ENCODE data around the gene METTL22.

The METTL22 gene

DNA sequence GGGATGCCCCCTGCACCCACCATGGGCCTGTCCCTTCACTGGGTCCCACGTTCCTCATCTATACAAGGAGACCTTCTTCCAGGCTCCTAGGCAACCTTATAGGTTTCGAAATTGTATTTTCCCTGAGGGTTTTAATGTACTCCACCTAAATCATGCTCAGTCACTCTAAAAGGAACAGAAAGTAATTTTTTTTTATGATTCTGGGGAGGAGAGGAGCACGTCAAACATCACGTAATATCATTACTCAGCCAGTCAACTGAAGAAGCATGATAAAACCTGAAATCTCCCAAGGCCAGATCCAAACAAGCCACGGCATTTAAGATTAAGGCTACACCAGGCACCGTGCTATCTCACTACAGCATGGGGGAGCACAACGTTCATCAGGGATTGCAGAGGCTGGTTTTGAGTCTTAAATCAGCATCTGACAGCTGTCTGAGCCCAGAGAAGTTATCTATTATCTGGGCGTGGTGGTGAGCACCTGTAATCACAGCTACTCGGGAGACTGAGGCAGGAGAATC is 27.3 kb upstream of the METTL22 start:
- DNase-seq = no peak

DNA sequence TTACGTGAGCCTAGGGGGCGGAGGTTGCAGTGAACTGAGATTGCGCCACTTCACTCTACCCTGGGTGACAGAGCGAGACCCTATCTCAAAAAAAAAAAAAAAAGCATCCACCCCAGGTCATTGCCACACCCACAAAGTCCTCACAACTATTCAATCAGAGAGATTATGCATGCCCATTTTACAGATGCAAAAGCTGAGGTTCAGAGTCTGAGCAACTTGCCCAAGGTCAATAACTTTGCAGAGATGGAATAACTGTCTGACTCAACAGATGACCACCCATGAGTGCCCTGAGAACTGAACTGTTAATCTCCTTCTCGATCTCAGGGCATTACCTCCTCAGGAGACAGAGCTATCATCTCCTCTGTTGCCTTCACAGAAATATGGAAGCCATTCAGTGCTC is 25.7 kb upstream of the METTL22 start:
- no peak for DNase-seq

DNA sequence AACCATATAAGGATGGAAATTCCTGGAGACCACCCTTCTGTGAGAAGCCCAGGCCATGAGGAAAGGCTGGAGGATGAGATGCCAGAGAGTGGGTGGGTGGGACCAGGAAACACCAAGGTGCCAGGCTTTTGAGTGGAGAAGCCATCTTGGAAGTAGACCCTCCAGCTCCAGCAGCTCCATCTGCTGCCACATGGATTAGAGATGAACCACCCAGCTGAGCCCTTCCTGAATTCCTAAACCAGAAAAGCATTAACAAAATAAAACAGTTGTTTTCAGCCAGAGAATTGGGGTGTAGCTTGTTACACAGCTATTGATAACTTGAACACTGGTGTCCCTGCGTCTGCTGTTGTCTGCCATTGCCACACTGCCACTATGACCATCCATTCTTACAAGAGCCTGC is 24.9 kb upstream of the METTL22 start:
- DNase-seq = no peak

DNA sequence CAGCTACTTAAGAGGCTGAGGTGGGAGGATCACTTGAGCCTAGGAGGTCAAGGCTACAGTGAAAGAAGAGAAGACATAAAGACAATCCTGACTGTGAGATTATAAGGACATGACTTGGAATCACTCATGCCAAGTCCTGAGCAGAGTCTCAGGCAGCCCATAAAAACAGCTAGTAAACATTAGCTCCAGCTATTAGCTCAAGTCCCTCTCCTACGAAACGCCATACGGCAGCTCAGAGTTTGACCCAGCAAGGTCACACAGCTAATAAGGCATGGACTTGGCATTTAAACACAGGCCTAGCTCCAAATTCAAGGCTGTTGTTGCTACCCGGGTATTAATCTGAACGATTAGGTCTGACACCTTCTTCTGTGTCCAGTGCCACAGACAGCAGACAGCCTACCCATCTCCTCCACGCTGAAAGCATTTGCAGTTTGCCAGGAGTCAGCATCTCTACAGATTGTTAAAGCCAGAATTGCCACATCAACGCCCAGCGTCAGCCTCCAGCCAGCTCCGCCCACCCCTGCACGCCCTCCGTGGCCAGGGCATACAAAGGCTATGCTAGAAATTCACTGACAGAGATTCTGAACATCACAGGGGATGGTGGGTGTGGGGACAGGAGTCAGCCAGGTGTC is 21.2 kb upstream of the METTL22 start:
- DNase-seq = no peak

GRCh38 chr16:8605554-8605953 is 15.9 kb upstream of the METTL22 start:
- no peak for DNase-seq

- DNase-seq = no peak
These were observed 14.3 kb upstream of the METTL22 start for GRCh38 chr16:8607214-8607613.

DNA sequence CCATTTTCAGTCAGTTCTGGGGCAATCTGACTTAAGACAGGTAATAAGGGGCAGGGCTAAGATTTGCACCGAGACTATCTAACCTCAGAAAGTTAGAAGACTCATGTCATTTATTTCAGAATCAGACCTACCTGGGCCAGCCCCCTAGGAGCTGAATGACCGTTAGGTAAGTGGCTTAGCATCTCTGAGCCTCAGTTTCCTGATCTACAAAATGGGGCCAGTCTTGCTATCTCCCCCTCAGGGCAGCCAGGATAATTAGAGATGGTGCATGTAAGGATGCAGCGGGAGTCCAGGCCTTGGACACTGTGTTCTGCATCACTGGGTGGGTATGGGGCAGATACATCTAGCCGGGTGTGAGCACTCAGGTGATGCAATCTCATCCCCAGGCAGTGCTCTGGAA is 10.4 kb upstream of the METTL22 start:
- DNase-seq = no peak

- peak; percentile 54 for DNase-seq
These were observed 9.5 kb upstream of the METTL22 start for GRCh38 chr16:8611886-8612600.

DNA sequence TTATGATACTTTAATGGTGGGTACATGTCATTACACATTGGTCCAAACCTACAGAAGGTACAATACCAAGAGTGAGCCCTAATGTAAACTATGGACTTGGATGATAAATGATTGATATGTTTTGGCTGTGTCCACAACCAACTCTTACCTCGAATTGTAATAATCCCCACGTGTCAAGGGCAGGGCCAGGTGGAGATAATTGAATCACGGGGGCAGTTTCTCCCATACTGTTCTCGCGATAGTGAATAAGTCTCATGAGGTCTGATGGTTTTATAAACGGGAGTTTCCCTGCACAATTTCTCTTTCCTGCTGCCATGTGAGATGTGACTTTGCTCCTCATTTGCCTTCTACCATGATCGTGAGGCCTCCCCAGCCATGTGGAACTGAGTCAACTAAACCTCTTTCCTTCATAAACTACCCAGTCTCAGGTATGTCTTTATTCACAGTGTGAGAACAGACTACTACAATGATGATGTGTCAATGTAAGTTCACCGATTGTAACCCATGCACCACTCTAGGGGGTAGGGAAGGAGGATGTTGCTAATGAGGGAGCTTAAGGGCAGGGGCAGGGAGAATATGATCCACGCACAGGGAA is 7.0 kb upstream of the METTL22 start:
- DNase-seq = no peak

DNA sequence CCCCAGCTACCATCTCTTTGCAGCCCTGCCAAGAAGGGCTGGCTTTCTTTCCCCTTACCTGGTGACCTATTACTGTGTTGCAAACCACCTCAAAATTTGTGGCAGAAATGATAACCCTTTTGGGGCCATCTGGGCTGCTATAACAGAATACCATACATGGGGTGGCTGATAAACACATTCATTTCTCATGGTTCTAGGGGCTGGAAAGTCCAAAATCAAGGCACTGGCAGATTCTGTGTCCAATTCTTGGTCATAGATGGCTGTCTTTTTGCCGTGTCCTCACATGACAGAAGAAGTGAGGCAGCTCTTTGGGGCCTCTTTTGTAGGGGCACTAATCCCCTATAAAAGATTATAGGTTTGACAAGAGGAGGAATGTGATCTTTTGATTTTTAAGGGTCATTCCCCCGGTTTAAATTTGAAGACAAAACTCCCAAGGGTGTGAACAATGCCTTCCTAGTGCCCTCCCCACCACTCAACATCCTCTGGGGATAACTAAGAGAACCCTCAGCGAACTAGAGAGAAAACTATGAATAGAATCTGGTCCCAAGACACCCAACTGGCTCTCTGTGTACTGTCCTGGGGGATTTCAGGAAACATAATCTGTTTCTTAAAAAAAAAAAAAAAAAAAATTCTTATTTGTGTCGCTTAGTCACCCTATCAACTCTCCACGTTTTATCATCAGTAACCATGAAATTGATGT is 1.7 kb upstream of the METTL22 start:
- DNase-seq = no peak

DNA sequence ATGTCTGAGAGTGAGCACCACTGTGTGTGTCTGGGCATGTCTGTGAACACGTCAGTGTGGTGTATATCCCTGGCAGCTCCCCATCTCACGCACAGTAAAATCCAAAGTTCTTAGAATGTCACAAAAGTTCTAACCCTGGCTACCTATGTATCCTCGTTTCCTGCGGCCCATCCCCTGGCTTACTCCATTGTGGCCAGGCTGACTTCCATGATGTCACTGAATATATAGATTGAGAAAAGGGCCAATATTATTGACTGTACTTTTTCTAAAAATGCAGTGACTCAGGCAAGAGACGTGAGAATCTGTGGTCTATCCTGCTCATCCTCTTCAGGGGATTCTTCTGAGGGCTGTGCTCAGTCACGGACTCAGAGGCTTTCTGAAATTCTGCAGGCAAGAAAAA is 963 bp upstream of the METTL22 start:
- DNase-seq = peak; percentile 32

DNA sequence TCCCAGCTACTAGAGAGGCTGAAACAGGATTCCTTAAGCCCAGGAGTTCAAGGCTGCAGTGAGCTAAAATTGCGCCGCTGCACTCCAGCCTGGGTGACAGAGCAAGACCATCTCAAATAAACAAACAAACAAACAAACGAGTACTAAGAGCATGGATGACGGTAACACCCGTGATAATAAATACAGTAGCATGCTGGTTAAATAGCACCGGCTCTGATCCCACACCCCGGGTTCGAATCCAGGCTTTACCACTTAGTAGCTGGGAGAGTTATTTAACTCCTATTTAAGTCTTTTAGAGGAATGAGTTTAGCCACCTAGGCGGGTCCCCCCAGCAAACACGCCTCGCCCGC is 301 bp upstream of the METTL22 start:
- DNase-seq = no peak

GRCh38 chr16:8622315-8622656 is 788 bp downstream of the METTL22 start:
- DNase-seq = no peak

DNA sequence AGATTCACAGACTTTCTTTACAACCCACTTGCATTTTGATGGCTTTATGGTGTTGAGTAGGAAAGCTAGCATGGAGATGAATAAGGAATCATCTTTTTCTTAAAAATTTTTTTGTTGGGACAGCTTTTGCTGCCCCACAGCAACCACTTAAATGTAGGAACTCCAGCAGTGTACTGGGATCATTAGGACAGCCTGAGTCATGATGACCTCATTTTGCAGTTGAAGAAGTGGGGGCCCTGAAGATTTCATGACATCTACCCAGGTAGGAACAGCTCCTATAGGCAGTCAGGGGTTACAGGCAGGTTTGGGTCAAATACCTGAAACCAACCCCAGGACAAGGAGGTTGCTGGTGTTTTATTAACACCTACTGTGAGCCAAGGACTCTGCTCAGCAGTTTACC is 2.1 kb downstream of the METTL22 start:
- DNase-seq = peak; percentile 9

- DNase-seq = no peak
These were observed 4.1 kb downstream of the METTL22 start for GRCh38 chr16:8625491-8626087.

GRCh38 chr16:8626946-8627345 is 5.4 kb downstream of the METTL22 start:
- no peak for DNase-seq

DNA sequence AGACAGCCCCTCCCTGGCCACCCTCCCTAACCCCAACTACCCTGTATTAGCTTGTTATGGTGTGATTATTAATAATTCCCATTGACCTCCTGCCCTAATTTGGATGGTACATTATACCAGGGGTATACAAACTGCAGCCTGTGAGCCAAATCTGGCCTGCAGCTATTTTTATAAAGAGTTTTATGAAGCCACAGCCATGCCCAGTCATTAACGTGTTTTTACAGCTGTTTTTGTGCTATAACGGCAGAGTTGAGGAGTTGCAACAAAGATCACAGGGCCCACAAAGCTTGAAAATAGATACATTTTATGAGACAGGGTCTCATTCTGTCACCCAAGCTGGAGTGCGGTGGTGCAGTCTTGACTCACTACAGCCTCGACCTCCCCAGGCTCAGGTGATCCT is 6.0 kb downstream of the METTL22 start:
- DNase-seq = no peak

DNA sequence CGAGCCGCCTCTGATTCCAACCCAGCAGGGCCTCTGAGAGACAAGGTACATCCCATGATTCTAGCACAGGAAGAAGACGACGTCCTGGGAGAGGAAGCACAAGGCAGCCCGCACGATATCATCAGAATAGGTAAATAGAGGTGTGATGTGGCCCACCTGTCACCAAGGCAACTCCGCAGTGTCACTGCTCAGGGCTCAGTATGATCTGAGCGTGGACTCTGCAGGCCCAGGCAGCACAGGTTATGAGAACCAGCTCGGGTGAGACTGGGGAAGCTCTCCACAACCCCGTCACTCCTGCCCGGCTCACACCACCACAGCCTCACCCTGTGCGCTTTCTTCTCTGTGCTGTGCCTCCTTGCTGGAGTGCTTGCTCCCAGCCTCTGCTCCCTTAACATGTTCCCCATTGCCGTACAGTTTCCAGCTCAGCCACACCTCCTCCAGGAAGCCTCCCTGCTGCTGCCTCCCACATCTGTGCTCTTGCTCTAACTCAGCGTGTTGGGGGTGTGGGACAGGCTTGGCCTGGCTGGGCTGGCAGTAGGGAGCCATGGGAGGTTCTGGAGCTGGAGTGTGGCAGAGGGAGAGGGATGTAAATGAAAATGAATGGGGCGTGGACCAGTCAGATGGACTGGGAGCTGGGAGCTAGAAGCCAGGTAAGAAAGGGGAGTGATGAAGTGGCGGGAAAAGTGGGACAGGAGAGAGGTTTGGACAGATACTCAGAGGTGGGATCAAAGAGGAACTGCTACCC is 7.7 kb downstream of the METTL22 start:
- no peak for DNase-seq

- DNase-seq = no peak
These were observed 8.9 kb downstream of the METTL22 start for GRCh38 chr16:8630255-8630953.

DNA sequence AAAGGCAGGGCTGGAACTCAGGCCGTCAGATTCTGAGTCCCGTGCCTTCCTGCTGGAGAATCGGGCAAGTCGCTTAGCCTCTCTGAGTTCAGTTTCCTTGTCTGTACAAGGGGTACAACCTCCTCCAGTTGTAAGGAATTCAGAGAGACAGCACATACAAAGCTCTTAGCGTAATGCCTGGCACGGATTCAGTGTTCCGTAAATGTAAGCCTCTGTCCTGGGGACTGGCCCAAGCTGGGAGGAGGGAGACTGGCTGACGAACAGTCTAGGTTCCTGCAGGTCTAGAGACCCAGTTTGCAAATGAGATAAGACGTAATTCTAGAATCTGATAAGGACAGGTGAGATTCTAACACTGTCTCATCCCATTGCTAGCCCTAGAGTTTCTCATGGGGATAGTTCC is 9.9 kb downstream of the METTL22 start:
- DNase-seq = no peak

DNA sequence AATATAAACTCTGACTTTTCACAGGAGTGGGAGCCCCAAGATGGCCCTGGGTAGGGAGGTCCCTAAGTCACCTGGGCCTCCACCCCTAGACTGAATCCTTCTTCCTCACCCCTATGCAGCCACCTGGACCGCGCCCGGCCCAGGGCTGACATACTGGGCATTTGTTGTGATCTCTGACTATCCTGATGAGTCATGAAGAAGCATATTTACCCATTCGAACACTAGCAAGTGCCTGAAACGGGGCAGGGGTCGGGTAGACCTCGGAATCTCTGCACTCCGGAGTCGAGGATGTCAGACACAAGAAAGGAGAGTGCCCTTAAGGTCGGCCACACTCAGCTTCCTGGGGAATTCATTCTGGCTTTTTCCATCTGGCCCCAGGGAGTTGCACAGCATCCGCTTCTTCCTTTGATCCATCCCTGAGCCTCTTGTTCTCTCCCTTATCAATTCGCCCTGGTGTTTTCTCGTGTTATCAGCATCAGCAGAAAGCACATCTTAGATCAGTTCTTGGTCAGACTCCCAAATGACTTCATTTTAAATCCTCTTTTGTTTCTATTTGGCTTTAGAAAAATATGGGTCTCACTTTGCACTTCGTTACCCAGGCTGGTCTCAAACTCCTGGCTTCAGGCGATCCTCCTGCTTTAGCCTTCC is 10.4 kb downstream of the METTL22 start:
- no peak for DNase-seq

Measured in fibroblast of skin of back (primary cell).